ENCODE results near the gene CHRNB1.

DNA sequence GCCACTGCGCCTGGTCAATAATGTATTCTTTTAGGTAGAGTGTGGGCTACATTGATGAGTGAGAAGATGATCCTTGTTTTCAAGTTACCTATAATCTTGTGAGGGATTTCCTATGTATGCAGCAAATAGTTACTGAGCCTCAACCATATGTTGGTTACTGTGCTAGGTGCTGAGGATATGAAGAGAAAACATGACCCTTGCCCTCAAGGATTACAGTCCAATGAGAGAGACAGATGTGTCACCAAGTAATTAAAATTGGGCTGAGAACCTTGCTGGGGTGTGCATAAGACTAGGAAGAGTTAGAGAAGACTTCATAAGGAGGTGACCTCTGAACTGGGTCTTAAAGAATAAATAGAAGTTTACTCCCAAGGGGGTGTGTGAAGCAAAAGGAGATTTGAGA is 46.7 kb downstream of the CHRNB1 start:
- no peak for TF ChIP-seq CTCF (IDR thresholded peaks at IDR 0.05 in 8 of 11, conservative IDR thresholded peaks at IDR 0.05 in 3 of 11)
- TF ChIP-seq POLR2A (IDR thresholded peaks at IDR 0.05), result no peak

All from spleen (tissue), 7 donors.